ENCODE measurements around the gene IREB2. TPM values are rescaled to one million over a fixed set of nuclear protein-coding genes. Genes with fewer than 3 reads are reported as not detected.

The IREB2 gene
- polyA plus RNA-seq, 1 of the 3 experiments (the other 2 are of a cell fraction), result 9.5 TPM

DNA sequence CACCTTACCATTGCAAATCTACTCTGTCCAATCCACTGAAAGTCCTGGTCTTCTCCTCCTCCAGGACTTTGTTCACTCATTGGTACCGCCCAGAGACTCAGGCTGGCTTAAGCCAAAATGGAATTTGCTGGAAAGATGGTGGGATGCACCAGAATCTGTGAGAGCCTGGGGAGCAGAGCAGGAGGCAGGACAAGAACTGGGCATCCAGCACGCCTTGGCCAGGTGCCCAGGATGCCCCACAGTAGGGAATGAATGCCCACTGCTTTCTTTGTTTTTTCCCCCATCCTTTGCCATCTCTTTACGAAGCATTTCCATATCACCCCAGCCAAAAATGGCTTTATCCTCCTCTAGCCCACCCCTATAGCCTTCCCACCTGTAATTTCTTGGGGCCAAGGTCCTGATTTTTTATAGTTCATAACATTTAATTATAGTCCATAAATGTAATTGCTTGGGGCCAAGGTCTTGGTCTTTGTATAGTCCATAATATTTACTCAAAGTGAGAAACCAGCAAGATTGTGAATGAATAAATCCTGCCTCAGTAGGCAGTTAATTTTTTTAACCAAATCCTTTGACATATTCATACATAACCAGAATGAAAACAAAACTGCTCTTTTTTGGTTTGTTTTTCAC lies 23.3 kb upstream of the IREB2 start:
- Histone ChIP-seq H3K9me3 (no peaks in the 10 kb centered on the region), H3K4me3 (ENCODE audit: low read depth in 2 of 2, low read length in 1 of 2) (no peak overlapping the region), H3K4me1 (ENCODE audit: control insufficient read depth in 1 of 2, insufficient read depth in 2 of 2, low read depth in 1 of 2, low read length in 1 of 2) (peaks cover 0 to 14% of the 10 kb centered on the region in 2 experiments; a peak in 2 of 4 replicates), H3K4me2 (no peak overlapping the region), H2AFZ (ENCODE audit: low read depth) (no peak overlapping the region), H3K36me3 (replicated peaks in 1 of 2; ENCODE audit: control insufficient read depth in 1 of 2, insufficient read depth in 2 of 2, low read length in 1 of 2) (no peaks in the 10 kb centered on the region), H3K9ac (no peak overlapping the region), H3F3A (replicated peaks; ENCODE audit: insufficient read depth) (no peaks in the 10 kb centered on the region), H3K79me2 (ENCODE audit: insufficient read depth) (no peaks in the 10 kb centered on the region), H4K20me1 (ENCODE audit: insufficient read depth) (no peaks in the 10 kb centered on the region), H3K27ac (ENCODE audit: low read depth in 2 of 2, low read length in 1 of 2) (no peak overlapping the region), H3K27me3 (ENCODE audit: insufficient read depth) (no peaks in the 10 kb centered on the region), H3K9me2 (no peaks in the 10 kb centered on the region)
- 82% methylated on average over 3 of the region's 3 CpGs for WGBS (ENCODE audit: low lambda C conversion rate)
- DNase-seq, result no peak
- TF ChIP-seq RXRA (IDR thresholded peaks at IDR 0.05; ENCODE audit: borderline replicate concordance, low read depth) (no peak), EP300 (IDR thresholded peaks at IDR 0.05; ENCODE audit: borderline replicate concordance in 1 of 2, low read depth in 1 of 2, low read length in 1 of 2) (no peak), MEF2A (IDR thresholded peaks at IDR 0.05; ENCODE audit: borderline replicate concordance, low read depth) (no peak), RCOR1 (IDR thresholded peaks at IDR 0.05; ENCODE audit: low read length) (no peak), TEAD4 (IDR thresholded peaks at IDR 0.05; ENCODE audit: borderline replicate concordance, insufficient read depth) (no peak), NRF1 (IDR thresholded peaks at IDR 0.05; ENCODE audit: low read depth, low read length) (no peak), FOXM1 (IDR thresholded peaks at IDR 0.05; ENCODE audit: low read depth) (no peak), RAD21 (IDR thresholded peaks at IDR 0.05; ENCODE audit: low read length) (no peak), SMC3 (IDR thresholded peaks at IDR 0.05; ENCODE audit: low read depth, low read length) (no peak), YY1 (IDR thresholded peaks at IDR 0.05; ENCODE audit: low read depth) (no peak), EZH2phosphoT487 (IDR thresholded peaks at IDR 0.05; ENCODE audit: borderline replicate concordance, low read depth) (no peak)
- TF ChIP-seq, protein P1, sequence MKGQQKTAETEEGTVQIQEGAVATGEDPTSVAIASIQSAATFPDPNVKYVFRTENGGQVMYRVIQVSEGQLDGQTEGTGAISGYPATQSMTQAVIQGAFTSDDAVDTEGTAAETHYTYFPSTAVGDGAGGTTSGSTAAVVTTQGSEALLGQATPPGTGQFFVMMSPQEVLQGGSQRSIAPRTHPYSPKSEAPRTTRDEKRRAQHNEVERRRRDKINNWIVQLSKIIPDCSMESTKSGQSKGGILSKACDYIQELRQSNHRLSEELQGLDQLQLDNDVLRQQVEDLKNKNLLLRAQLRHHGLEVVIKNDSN (IDR thresholded peaks at IDR 0.05; ENCODE audit: borderline replicate concordance, low read depth), result no peak
- TF ChIP-seq, protein P2, sequence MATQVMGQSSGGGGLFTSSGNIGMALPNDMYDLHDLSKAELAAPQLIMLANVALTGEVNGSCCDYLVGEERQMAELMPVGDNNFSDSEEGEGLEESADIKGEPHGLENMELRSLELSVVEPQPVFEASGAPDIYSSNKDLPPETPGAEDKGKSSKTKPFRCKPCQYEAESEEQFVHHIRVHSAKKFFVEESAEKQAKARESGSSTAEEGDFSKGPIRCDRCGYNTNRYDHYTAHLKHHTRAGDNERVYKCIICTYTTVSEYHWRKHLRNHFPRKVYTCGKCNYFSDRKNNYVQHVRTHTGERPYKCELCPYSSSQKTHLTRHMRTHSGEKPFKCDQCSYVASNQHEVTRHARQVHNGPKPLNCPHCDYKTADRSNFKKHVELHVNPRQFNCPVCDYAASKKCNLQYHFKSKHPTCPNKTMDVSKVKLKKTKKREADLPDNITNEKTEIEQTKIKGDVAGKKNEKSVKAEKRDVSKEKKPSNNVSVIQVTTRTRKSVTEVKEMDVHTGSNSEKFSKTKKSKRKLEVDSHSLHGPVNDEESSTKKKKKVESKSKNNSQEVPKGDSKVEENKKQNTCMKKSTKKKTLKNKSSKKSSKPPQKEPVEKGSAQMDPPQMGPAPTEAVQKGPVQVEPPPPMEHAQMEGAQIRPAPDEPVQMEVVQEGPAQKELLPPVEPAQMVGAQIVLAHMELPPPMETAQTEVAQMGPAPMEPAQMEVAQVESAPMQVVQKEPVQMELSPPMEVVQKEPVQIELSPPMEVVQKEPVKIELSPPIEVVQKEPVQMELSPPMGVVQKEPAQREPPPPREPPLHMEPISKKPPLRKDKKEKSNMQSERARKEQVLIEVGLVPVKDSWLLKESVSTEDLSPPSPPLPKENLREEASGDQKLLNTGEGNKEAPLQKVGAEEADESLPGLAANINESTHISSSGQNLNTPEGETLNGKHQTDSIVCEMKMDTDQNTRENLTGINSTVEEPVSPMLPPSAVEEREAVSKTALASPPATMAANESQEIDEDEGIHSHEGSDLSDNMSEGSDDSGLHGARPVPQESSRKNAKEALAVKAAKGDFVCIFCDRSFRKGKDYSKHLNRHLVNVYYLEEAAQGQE (IDR thresholded peaks at IDR 0.05; ENCODE audit: low read depth, low read length), result no peak
- TF ChIP-seq, protein P3, sequence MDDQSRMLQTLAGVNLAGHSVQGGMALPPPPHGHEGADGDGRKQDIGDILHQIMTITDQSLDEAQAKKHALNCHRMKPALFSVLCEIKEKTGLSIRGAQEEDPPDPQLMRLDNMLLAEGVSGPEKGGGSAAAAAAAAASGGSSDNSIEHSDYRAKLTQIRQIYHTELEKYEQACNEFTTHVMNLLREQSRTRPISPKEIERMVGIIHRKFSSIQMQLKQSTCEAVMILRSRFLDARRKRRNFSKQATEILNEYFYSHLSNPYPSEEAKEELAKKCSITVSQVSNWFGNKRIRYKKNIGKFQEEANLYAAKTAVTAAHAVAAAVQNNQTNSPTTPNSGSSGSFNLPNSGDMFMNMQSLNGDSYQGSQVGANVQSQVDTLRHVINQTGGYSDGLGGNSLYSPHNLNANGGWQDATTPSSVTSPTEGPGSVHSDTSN (IDR thresholded peaks at IDR 0.05), result no peak
- TF ChIP-seq, protein P4, sequence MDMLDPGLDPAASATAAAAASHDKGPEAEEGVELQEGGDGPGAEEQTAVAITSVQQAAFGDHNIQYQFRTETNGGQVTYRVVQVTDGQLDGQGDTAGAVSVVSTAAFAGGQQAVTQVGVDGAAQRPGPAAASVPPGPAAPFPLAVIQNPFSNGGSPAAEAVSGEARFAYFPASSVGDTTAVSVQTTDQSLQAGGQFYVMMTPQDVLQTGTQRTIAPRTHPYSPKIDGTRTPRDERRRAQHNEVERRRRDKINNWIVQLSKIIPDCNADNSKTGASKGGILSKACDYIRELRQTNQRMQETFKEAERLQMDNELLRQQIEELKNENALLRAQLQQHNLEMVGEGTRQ (IDR thresholded peaks at IDR 0.05; ENCODE audit: borderline replicate concordance, low read depth, low read length), result no peak
- ChIA-PET CTCF (interaction anchor here (0.7 to 33.6 kb wide), 16 partner anchors 9 to 148 kb away, joined by 3 to 772 read pairs (median 4); partner anchors contain the start of genes IREB2 and SKIC8), POLR2A (interaction anchor here (1.1 to 1.5 kb wide), 2 partner anchors 23 to 103 kb away, joined by 3 to 5 read pairs; partner anchors contain the start of gene IREB2)

All from SK-N-SH (cell line).